PC-3 (cell line): Measurements from ENCODE around the gene ARHGAP25.
"Not testable (repeated sequence)": the region's sequence is repeated elsewhere in the genome, so short reads cannot be mapped to it uniquely, and the experiment has no call there.

ENCODE experiments used
- EZH2 ChIP-seq: fragments of 300-600 bp; sonication (generic); IDR thresholded peaks from one replicate; pipeline ENCODE4 v1.6.1; 2017; ENCODE audit warnings: antibody characterized with exemption, mild to moderate bottlenecking, low read length; ENCODE audit not compliant: unreplicated experiment
- TF ChIP-seq, protein P1 (sequence below): fragments of 300-600 bp; sonication (generic); conservative IDR thresholded peaks from 2 replicates; pipeline ENCODE4 v1.5.1; 2017; ENCODE audit warnings: antibody characterized with exemption, low read depth, mild to moderate bottlenecking, low read length

DNA sequence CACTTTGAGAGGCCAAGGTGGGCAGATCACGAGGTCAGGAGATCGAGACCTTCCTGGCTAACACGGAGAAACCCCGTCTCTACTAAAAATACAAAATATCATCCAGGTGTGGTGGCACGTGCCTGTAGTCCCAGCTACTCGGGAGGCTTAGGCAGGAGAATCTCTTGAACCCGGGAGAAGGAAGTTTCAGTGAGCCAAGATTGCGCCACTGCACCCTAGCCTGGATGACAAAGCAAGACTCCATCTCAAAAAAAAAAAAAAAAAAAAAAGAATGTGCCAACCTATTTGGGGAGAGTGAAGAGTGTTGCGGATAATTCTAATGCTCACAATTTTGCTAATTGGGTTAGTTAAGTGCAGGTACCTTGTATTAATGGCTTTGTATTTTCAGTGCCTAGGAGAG lies 67.5 kb downstream of the ARHGAP25 start:
- TF ChIP-seq, protein P1, sequence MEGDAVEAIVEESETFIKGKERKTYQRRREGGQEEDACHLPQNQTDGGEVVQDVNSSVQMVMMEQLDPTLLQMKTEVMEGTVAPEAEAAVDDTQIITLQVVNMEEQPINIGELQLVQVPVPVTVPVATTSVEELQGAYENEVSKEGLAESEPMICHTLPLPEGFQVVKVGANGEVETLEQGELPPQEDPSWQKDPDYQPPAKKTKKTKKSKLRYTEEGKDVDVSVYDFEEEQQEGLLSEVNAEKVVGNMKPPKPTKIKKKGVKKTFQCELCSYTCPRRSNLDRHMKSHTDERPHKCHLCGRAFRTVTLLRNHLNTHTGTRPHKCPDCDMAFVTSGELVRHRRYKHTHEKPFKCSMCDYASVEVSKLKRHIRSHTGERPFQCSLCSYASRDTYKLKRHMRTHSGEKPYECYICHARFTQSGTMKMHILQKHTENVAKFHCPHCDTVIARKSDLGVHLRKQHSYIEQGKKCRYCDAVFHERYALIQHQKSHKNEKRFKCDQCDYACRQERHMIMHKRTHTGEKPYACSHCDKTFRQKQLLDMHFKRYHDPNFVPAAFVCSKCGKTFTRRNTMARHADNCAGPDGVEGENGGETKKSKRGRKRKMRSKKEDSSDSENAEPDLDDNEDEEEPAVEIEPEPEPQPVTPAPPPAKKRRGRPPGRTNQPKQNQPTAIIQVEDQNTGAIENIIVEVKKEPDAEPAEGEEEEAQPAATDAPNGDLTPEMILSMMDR = not testable (repeated sequence)
- not testable (repeated sequence) for TF ChIP-seq EZH2
